HG03159 (cell line): ENCODE measurements around the gene FOXB2.

ENCODE experiments used
- ATAC-seq: cut with Tn5 transposase; IDR thresholded peaks from one replicate; pipeline ENCODE4 v1.9.1; 2021; ENCODE audit warnings: mild to moderate bottlenecking, moderate library complexity; ENCODE audit not compliant: unreplicated experiment

The FOXB2 gene

DNA sequence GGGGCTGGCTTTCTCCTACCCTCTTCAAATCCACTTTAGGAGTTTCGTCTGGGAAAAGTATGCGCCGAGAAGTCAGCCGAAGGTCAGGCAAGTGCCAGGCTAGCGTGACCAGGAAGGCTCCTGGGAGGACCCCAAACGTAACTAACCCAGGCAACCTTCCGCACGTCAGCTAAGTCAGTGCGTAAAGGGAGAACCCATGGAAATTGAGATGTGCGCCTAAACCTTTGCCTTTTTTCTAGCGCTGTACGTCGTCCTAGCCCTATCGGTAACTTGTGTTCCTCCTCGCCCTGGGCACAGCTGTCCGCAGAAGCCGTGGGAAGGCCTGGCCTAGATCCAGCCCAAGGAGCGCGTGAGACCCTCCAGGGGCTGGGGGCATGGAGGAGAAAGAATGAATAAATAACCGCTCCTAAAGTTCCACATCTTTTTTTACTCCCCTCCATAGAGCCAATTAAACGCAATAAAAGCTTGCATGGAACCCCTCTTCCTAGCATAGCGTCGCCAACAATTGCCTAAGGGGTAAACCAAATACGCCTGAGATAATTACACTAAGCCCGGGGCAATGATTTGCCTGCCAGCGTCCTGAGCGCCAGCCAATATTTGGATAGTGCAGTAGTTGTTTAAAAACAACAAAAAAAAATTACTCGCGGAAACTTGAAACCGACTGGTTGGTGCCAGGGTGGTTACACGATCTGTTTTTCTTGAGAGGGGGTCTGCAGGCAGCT, 4.0 kb upstream of the FOXB2 start:
- no peak for ATAC-seq

DNA sequence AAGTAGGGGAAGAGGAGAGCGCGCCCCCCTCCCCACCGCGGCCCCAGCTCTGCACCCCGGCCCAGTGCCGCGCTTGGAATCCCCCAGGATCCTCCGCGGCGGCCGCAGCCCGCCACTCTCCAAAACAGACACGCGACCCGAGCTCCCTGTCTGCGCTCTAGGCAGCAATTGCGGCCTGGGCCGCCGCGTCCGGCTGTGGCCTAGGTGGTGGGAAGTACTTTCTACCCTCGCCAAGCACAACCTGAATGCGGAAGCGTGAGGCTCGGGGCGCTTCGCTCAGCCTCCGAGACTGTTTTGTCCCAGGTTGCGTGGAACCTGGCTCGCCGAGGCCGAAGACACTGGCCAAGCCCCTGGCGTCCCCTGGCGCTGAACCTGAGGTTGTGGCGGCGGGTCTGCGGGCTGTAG, 3.3 kb upstream of the FOXB2 start:
- ATAC-seq, result no peak

DNA sequence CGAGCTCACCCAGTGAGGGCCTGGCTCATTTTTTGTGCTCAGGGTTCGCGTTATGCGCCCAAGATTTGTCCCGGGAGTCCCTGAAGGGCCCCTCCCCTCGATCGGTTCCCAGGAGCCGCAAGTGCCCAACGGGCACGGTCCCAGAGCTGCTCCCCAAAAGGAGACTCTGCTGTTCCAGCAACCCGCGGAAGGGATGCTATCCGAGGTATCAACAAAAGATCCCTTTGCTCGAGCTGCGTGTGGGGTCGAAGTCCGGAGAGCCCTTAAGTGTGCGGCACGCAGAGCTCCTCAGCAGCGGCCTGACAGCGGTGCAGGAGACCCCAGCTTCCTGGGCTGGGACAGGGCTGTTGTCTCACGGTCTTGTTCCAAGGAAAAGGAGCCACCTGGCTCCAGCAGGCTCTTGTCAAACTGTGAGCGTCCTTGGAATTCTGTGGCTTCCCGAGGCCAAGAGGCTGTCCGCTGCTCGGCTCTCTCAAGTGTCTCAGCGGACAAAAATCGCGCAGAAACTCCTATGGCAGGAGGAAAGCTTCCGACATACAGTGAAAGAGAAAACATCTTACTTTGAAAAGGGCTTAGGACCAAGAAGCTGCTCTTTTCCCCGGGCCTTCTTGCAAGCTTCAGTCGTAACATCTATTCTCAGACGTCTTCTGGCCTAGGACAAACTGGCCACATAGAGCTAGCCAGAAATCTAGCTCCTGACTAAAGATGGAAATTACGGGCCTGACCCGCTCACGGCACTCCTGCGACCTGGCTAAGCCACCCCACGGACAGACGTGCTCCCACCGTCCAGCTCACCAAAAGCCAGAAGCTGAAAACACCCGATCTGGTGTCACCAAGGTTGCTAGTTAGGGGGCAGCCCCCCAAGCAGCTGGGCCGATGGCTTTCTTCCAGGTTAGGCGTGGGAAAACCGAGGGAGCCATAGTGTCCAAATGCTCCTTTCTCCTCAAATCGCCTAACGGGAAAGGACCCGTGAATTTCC, 2.6 kb upstream of the FOXB2 start:
- no peak for ATAC-seq

DNA sequence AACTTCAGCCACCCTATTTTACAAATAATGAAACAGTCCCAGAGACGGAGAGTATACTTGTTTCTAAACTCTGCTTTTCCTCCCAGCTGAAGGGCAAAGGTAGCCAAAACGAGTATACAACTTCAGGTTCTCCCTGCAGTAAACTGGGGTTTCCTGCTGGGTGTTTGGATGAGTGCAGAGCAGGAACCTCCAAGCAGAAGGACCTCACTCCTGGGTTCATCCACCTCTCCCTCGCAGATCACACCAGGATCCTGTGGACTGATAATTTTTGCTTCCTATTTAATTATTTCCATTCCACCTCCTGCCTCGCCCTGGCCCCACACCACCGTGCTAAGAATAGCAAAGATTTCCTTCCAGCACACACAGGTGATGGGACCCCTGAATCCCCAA, 2.0 kb upstream of the FOXB2 start:
- no peak for ATAC-seq

DNA sequence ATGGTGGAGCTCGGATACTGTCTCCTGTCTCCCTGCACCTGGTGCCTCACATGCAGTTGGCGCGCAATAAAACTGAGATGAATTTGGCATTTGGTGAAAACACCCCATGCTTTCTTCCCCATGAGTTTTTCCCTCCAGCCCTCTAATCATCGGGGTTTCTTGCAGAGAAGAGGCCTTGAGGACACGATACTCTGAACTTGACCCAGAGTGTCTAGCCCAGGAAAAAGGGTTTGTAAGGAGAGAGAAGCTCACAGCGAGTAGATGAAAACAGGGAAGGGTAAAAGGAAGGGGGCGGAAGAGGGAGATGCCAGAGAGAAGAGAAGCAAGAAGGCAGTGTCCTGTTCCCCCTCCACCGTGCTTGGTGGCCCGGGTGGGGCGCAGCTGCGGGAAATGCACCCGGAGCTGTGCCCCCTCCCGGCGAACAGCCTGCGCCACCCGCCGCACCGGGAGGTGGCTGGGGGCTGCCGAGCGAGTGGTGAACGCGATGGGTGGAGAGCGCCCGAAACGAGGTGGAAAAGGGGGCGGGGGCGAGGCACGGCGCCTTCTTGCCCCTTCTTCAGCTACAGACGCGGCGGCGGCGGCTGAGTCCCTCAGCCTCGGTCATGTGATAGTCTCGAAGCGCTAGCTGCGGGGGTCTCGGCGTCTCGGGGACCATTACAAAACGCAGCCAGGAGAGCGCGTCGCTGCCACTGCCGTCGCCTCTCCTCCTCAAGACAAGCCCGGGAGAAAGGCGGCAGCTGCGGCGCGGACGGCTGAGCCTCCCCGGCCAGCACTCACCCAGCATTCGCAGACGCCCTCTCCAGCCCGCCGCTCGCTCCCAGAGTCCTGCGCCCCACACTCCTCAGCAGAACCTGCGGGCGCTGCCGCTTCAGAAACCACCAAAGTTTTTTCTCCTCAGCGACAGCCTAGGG, 1.1 kb upstream of the FOXB2 start:
- ATAC-seq, result no peak

DNA sequence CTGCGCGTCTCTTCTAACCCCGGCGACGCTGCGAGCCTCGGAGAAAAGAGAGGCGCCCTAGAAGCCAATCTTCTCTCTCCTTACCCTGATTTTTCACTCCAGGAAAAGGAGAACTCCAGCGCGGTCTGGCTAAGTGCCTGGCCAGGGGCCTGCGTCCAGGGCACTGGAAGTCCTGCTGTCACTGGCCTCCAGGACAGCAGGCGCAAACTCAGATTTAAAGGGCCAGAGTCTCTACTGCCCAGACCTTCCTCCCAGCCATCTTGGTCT, 553 bp upstream of the FOXB2 start:
- no peak for ATAC-seq

DNA sequence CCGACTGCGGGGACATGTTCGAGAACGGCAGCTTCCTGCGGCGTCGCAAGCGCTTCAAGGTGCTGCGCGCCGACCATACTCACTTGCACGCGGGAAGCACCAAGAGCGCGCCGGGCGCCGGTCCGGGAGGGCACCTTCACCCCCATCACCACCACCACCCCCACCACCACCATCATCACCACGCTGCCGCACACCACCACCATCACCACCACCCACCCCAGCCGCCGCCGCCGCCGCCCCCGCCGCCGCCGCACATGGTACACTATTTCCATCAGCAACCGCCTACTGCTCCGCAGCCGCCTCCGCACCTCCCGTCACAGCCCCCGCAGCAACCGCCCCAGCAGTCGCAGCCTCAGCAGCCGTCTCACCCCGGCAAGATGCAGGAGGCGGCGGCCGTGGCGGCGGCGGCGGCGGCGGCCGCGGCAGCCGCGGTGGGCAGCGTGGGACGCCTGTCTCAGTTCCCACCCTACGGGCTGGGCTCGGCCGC, 514 bp downstream of the FOXB2 start:
- ATAC-seq, result no peak

DNA sequence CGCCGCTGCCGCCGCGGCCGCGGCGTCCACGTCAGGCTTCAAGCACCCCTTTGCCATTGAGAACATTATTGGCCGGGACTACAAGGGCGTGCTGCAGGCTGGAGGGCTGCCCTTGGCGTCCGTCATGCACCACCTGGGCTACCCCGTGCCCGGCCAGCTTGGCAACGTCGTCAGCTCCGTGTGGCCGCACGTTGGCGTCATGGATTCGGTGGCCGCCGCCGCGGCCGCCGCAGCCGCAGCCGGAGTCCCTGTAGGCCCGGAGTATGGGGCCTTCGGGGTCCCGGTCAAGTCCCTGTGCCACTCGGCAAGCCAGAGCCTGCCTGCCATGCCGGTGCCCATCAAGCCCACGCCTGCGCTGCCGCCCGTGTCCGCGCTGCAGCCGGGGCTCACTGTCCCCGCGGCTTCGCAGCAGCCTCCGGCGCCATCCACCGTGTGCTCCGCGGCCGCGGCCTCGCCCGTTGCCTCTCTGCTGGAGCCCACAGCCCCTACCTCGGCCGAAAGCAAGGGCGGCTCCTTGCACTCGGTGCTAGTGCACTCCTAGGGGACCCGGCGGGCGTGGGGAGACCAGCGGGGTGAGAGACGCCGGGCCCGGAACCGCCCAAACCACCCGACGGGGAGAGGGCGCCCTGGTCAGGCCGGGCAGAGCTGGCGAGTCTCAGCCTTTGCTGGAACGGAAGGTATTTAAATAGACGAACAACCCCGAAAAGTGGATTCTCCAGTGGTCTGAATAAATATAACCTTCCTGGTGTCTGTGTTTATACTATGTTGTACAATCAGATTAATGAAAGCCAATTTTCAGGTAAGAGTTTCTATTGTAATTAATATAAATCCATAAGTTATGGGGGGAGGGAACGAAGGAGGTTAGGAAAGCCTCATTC, 1.2 kb downstream of the FOXB2 start:
- ATAC-seq, result no peak

DNA sequence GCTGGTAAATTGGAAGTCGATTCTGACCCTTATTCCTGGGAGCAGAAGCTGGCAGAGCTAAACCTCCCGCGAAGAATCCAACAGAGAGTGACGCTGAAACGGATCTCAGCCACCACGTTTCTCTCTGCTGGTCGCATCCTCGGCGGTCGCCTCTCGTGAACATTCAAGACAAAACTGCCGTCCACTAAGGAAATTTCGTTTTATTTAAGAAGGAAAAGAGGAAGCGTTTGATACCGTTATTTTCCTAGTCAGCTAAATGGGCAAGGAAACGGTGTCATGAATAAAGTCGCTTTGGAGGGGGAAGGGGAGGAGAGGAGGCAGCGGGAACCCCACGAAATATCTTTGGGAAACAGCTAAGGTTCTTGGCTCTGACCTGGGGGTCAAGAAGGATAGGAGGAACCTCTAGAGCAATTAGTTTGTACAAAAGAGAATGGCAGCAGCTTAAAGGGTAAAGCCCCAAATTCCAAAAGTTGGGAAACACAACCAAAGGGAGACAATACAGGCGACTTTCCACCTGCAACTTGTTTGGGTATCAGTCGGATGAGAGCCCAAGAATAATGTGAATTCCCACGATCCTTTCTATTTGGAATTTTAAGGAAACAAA, 1.9 kb downstream of the FOXB2 start:
- no peak for ATAC-seq

DNA sequence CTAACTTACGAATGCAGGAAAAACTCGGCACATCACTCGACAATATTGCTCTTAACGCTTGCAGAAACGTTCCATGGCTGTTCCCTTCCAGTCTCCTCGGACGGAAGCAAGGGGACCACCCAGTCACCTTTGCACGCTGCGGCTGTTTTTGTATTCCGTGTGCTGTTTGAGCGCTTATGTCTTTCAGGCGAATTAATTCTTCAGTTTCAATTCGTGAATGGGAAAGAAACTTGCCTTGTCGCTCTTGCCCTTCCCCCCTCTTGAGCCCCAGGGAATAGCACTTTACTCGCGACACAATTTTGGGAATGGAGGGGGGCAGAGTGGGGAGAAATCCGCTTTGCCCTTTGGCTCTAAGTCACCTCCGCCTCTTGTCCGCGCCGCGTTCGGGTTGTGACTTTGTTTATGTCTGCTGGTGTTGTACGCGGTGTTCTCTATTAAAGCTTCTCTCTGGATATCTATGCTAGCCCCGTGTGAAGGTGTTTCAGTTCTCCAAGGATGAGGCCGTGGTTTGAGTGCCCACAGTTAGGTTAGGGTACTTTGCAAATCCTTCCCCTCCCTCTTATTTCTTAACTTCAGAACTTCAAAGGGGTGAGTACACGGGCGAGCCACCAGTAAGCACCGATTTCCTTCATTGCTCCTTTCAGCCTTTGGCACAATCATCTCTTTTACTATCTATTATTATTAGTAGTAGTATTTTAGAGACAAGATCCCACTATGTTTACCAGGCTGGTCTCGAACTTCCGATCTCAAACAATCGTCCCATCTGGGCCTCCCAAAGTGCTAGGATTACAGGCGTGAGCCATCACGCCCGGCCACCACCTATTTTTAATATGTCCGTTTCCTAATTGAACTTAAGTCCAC, 2.7 kb downstream of the FOXB2 start:
- ATAC-seq, result no peak

DNA sequence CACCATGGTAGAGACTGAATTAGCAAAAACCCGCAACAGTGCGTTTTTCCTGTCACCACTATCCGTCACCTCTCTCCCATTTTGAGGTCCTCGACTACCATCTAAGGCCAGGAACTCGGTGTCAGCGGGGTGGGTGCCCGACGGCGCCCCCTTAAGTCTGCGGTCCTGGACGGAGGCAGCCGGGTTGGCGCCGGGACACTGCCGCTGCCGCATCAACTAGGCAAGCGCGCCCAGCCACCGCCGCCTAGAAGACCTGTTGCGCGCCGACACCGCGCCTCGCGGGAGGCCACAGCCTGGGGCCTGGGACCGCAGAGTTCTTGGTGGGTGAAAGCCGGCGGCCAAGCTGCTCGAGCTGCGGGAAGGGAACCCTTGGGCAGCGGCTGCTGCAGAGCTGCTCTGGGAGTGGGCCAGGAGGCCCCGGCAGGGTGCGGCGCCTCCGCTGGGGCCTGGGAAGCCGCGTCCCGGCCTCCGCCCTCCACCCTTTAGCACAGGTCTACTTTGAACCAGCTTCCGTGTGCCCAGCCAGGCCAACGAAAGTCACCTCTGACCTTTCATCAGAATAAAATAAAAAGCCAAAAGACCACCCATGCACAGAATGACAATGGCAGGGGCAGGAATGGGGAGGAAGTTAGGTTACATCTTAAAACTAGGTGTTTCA, 3.5 kb downstream of the FOXB2 start:
- ATAC-seq, result no peak

DNA sequence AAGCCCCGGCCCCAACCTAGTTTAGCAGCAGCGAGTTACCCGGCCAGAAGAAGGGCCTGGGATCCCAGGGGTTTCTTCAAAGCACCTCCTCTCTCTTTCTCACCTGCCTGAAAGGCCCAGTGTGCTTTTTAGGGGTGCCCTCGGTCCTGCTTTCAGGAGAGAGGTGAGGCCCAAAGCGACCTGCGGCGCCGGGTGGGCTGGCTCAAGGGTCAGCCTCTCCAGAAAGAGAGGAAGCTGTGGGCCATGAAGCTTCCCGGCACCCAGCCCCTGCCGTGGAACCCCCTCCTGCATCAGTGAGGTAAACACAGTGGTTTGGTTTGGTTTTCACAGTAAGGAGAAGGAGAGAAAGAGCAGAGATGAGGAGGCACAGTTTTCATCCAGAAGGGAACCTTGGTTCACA, 4.3 kb downstream of the FOXB2 start:
- ATAC-seq, result no peak

DNA sequence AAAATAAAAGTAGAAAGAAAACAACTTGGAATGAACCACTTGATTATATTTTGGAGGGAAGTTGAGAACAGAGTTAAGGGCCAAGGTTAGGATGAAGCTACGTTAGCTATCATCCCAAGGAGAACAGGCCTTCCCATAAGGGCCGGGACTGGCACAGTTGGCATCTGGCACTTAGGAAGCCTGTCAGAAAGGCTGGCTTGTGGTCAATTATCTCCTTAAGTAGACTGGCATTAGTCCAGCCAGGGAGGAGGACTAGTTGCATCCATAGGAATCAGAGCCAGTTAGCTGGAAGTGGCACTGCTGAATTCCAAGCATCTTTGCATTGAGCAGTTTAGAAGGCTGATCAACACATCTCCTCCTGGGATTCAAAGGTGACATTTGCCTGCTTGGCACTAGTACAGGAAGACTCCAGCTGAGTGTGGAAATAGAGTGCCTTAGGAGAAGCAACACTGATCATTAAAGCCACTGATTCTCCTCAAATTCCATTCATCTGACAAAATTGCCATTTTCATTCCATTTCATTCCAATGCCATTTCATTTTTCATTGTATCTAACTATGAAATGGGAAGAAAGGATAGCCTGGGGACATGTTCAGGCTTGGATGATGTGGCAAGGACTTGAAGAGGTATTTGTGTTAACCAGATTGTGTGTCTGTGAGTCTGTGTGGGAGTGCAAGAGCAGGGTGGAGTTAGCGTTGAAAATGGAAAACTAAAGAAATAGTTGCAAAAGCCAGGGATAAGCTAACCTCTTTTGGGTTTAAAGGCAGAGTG, 5.5 kb downstream of the FOXB2 start:
- ATAC-seq, result no peak

DNA sequence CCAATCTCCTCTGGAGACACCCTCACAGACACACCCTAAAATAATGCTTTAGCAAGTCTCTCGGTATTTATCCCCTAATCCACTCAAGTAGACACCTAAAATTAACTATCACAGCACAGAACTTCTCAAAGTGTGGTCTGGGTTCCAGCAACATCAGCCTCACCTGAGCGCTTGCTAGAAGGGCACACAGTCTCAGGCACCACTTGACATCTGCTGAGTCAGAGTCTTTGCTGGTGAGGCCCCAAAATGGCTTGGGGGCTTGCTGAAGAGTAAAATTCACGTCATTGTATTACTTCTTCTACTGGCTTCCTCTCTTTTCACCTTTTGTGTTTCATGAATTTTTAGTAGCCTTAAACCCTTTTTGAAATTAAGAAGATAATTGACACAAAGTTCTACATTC, 9.0 kb downstream of the FOXB2 start:
- ATAC-seq, result no peak

DNA sequence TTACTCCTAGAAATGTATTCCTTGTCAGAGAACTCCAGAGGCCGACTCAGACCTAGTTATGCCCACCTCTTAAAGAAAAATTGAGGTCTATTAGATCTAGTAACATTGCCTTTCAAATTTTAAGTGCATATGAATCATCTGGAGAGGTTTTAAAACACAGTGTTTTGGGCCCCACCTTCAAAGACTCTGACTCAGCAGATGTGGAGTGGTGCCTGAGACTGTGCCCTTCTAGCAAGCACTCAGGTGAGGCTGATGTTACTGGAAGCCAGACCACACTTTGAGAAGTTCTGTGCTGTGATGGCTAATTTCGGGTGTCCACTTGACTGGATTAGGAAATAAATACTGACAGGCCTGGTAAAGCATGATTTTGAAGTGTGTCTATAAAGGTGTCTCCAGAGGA, 10.6 kb downstream of the FOXB2 start:
- no peak for ATAC-seq

DNA sequence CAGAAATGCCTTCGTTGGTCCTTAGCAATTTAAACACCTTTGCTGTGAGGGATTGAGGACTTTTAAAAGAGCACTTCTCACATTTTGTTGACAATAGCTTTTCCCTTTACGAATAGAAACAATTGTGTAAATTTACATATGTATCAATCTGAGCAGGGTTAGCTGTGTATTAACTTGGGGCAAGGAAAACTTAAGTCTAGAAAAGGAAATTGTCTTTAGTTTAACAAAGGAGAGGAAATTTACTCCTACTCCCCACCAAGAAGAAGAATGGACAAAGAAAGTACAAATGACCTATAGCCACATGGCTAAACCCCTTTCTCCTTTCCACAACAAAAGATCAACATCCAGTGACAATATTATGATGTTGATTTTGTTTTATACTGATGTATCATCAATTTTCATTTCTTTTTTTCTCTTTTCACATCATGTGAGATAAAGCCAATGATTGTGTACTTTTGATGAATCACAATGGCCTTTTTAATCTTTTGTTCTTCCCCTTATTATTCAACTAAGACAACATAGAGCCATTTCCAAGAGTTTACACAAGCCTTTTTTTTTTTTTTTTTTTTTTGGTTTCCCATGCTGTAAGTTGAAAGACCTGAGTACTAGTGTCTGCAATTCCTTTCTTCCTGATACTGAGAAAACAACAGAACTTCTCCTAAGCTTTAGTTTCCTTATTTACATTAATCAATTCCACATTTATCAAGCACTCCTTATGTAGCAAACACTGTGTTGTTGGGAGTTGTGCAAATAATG, 19.0 kb downstream of the FOXB2 start:
- ATAC-seq, result no peak

DNA sequence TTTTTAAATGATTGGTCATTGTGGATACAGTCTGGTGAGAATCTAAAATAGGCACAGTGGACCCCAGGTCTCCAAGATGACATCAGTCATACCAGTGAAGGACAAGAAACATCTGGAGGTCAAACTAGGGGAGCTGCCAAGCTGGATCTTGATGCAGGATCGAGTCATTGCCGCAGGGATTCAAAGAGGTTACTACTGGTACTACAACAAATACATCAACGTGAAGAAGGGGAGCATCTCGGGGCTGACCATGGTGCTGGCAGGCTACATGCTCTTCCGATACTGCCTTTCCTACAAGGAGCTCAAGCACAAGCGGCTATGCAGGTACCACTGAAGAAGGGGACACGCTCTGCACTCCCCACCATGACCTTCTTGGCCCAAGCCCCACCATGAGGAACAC, 20.9 kb downstream of the FOXB2 start:
- no peak for ATAC-seq
